WTC11 (cell line): ENCODE measurements around the gene SPRED1. TPM values are rescaled to one million over a fixed set of nuclear protein-coding genes. Genes with fewer than 3 reads are reported as not detected.

Source experiments
- ATAC-seq: fragments of 200-7000 bp; cut with Tn5 transposase; 2 replicates; pipeline ENCODE4 v1.10.0; 2021; ENCODE audit warnings: mild to moderate bottlenecking, moderate library complexity
- CTCF ChIA-PET: fragments of 300-600 bp; sonication (Branson Sonifier 250); formaldehyde crosslinking; loops from one replicate; lab custom pipeline; 2021; ENCODE audit warnings: antibody characterized with exemption; lab: Charles Lee
- POLR2A ChIA-PET: fragments of 350-600 bp; sonication (Branson Sonifier 250); formaldehyde crosslinking; loops from one replicate; lab custom pipeline; 2021; ENCODE audit warnings: antibody characterized with exemption; lab: Charles Lee
- DNase-seq: peaks from one replicate; pipeline ENCODE4 v3.0.0; 2021; ENCODE audit warnings: low spot score
- H3K27ac Mint-ChIP-seq: 2 replicates; pipeline ENCODE4 v1.8.0; 2021; ENCODE audit warnings: mixed read lengths
- H3K27me3 Mint-ChIP-seq: 2 replicates; pipeline ENCODE4 v1.8.0; 2021; ENCODE audit warnings: low read depth, mild to moderate bottlenecking, moderate library complexity, mixed read lengths
- H3K36me3 Mint-ChIP-seq: 2 replicates; pipeline ENCODE4 v1.8.0; 2021; ENCODE audit warnings: mixed read lengths
- H3K4me1 Mint-ChIP-seq: 2 replicates; pipeline ENCODE4 v1.8.0; 2022; ENCODE audit warnings: mixed read lengths
- H3K4me3 Mint-ChIP-seq: 2 replicates; pipeline ENCODE4 v1.8.0; 2021; ENCODE audit warnings: mild to moderate bottlenecking, moderate library complexity, mixed read lengths
- H3K9me3 Mint-ChIP-seq: 2 replicates; pipeline ENCODE4 v1.8.0; 2021; ENCODE audit warnings: mixed read lengths
- EMX1 ChIP-seq: fragments of 250-450 bp; sonication (Bioruptor Pico); IDR thresholded peaks from 2 replicates; pipeline ENCODE4 v1.8.0; 2021; ENCODE audit warnings: mild to moderate bottlenecking
- FOXK1 ChIP-seq: sonication (generic); formaldehyde crosslinking; IDR thresholded peaks from 2 replicates; pipeline ENCODE4 v1.8.0; 2022; ENCODE audit warnings: mild to moderate bottlenecking, moderate library complexity, missing genetic modification reagents
- IRF2 ChIP-seq: sonication (generic); formaldehyde crosslinking; IDR thresholded peaks from 2 replicates; pipeline ENCODE4 v1.8.0; 2022; ENCODE audit warnings: low read depth, missing genetic modification reagents, borderline replicate concordance
- TEAD4 ChIP-seq: sonication (generic); formaldehyde crosslinking; IDR thresholded peaks from 2 replicates; pipeline ENCODE4 v1.8.0; 2022; ENCODE audit warnings: mild to moderate bottlenecking, missing genetic modification reagents
- ZNF138 ChIP-seq: sonication (generic); formaldehyde crosslinking; conservative IDR thresholded peaks from 2 replicates; pipeline ENCODE4 v1.8.1; 2022; ENCODE audit warnings: mild to moderate bottlenecking, moderate library complexity, missing genetic modification reagents
- total RNA-seq: library from RNA; stranded (reverse); gene quantifications from 3 replicates; pipeline ENCODE4 v1.2.3, GENCODE V29; 2021
- TF ChIP-seq, protein P1 (sequence below): sonication (generic); formaldehyde crosslinking; IDR thresholded peaks from 2 replicates; pipeline ENCODE4 v1.8.1; 2023; ENCODE audit warnings: mild to moderate bottlenecking, missing genetic modification reagents, borderline replicate concordance
- TF ChIP-seq, protein P2 (sequence below): sonication (generic); formaldehyde crosslinking; conservative IDR thresholded peaks from 2 replicates; pipeline ENCODE4 v1.8.1; 2022; ENCODE audit warnings: mild to moderate bottlenecking, missing genetic modification reagents
- TF ChIP-seq, protein P3 (sequence below): fragments of 250-450 bp; sonication (Bioruptor Pico); IDR thresholded peaks from 2 replicates; pipeline ENCODE4 v1.9.0; 2021; ENCODE audit warnings: moderate library complexity, mild to moderate bottlenecking, inconsistent platforms, borderline replicate concordance
- TF ChIP-seq, protein P4 (sequence below): fragments of 250-450 bp; sonication (Bioruptor Pico); conservative IDR thresholded peaks from 2 replicates; pipeline ENCODE4 v1.9.0; 2021; ENCODE audit warnings: mild to moderate bottlenecking
- TF ChIP-seq, protein P5 (sequence below): sonication (generic); formaldehyde crosslinking; IDR thresholded peaks from 2 replicates; pipeline ENCODE4 v1.8.1; 2022; ENCODE audit warnings: low read depth, mild to moderate bottlenecking, moderate library complexity, missing genetic modification reagents, borderline replicate concordance
- TF ChIP-seq, protein P6 (sequence below): fragments of 250-450 bp; sonication (Bioruptor Pico); IDR thresholded peaks from 2 replicates; pipeline ENCODE4 v1.9.0; 2021; ENCODE audit warnings: mild to moderate bottlenecking, borderline replicate concordance

Gene SPRED1
- total RNA-seq, 1 experiment from 2014 or later, result 35.9 TPM

DNA sequence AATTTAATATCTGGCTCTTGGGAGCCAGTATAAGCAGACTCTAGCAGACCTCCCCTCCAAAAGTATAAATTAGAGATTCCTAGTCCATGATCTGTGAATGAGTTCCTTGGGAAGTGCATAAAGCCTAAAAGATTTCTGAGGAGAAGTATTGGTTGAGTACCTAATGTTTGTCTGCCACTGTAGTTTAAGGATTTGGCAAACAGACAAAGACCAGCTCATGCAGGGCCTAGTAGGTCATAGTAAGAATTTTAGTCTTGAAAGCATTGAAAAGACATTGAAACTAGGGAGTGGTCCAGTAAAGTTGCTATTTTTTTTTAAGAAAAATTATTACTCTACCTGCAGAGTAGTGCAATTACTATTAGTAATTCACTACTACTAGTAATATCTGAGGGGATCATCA, 67.5 kb downstream of the SPRED1 start (continued):
- TF ChIP-seq, protein P1, sequence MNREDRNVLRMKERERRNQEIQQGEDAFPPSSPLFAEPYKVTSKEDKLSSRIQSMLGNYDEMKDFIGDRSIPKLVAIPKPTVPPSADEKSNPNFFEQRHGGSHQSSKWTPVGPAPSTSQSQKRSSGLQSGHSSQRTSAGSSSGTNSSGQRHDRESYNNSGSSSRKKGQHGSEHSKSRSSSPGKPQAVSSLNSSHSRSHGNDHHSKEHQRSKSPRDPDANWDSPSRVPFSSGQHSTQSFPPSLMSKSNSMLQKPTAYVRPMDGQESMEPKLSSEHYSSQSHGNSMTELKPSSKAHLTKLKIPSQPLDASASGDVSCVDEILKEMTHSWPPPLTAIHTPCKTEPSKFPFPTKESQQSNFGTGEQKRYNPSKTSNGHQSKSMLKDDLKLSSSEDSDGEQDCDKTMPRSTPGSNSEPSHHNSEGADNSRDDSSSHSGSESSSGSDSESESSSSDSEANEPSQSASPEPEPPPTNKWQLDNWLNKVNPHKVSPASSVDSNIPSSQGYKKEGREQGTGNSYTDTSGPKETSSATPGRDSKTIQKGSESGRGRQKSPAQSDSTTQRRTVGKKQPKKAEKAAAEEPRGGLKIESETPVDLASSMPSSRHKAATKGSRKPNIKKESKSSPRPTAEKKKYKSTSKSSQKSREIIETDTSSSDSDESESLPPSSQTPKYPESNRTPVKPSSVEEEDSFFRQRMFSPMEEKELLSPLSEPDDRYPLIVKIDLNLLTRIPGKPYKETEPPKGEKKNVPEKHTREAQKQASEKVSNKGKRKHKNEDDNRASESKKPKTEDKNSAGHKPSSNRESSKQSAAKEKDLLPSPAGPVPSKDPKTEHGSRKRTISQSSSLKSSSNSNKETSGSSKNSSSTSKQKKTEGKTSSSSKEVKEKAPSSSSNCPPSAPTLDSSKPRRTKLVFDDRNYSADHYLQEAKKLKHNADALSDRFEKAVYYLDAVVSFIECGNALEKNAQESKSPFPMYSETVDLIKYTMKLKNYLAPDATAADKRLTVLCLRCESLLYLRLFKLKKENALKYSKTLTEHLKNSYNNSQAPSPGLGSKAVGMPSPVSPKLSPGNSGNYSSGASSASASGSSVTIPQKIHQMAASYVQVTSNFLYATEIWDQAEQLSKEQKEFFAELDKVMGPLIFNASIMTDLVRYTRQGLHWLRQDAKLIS (CRISPR knock-in tag), result no peak
- TF ChIP-seq, protein P2, sequence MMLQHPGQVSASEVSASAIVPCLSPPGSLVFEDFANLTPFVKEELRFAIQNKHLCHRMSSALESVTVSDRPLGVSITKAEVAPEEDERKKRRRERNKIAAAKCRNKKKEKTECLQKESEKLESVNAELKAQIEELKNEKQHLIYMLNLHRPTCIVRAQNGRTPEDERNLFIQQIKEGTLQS (CRISPR knock-in tag), result no peak
- TF ChIP-seq EMX1 (CRISPR knock-in tag) (no peak), ZNF138 (CRISPR knock-in tag) (no peak)

DNA sequence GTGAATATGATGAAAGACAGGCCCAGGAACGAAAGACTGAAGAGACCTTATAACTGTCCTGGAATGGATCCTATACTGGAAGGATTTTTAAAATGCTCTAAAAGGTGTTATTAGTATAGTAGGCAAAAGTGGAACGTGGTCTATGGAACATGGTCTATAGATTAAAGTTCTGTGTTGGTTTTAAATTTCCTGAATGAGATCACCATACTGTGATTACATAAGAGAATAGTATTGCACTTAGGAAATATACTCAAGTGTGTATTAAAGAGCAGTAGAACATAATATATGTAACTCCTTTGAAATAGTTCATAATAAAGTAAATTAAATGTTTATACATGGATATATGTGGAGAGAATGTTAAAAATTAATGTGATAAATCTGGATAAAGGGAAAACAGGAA, 68.2 kb downstream of the SPRED1 start:
- Mint-ChIP-seq H3K4me3 (no peak overlapping the region), H3K36me3 (peaks cover 23% of the 10 kb centered on the region), H3K4me1 (peaks cover 5% of the 10 kb centered on the region), H3K27ac (no peak overlapping the region), H3K27me3 (no peaks in the 10 kb centered on the region), H3K9me3 (no peaks in the 10 kb centered on the region)
- POLR2A ChIA-PET, result no interaction called here
- CTCF ChIA-PET, result no interaction called here
- no peak for TF ChIP-seq IRF2 (CRISPR knock-in tag)
- TF ChIP-seq, protein P3, sequence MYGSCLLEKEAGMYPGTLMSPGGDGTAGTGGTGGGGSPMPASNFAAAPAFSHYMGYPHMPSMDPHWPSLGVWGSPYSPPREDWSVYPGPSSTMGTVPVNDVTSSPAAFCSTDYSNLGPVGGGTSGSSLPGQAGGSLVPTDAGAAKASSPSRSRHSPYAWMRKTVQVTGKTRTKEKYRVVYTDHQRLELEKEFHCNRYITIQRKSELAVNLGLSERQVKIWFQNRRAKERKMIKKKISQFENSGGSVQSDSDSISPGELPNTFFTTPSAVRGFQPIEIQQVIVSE (CRISPR knock-in tag), result no peak
- TF ChIP-seq, protein P4, sequence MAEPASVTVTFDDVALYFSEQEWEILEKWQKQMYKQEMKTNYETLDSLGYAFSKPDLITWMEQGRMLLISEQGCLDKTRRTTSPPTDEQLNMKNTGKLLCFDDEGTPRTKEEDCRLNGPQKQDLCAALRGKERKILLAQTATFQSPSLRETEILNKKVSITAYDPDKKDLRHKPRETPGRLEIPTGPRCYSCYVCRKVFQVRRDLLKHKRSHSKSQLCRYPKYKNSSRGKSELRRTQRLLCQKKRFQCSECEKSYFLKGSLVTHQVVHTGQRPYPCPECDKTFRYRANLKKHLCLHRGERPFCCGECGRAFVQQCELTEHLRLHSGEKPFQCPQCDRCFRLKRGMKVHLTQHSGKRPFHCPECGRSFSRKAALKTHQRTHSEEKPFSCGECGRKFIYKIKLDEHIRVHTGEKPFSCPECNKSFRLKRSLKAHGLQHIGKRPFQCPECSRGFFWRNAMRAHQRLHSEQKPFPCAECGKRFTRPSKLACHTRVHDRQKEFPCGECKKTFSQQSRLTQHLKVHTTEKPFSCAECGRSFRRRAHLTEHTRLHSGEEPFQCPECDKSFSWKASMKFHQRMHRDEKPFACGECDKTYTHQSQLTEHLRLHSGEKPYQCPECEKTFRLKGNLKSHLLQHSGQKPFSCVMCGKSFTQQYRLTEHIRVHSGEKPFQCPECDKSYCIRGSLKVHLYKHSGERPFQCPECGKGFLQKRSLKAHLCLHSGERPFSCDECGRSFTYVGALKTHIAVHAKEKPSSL, result no peak
- DNase-seq (no peak), ATAC-seq (no peak)

DNA sequence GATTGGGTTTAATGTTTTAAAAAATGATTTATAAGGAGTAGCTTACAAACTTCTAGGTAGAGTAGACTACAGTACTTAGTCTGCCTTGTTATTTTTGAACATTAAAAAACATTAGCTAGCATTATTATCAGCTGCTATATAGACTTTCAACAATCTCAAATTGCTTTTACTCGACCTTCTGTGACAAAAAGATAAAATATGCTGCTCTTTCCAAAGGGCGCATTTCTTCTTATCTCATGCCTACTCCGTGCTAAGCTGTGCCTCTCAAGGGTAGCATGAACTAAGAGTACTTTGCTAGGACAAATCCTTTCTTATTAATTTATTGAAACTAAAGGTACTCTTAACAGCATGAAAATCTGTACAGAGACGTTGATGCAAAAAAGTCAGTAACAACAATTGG, 71.3 kb downstream of the SPRED1 start:
- CTCF ChIA-PET, result no interaction called here
- TF ChIP-seq, protein P5, sequence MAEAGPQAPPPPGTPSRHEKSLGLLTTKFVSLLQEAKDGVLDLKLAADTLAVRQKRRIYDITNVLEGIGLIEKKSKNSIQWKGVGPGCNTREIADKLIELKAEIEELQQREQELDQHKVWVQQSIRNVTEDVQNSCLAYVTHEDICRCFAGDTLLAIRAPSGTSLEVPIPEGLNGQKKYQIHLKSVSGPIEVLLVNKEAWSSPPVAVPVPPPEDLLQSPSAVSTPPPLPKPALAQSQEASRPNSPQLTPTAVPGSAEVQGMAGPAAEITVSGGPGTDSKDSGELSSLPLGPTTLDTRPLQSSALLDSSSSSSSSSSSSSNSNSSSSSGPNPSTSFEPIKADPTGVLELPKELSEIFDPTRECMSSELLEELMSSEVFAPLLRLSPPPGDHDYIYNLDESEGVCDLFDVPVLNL, result no peak
- TF ChIP-seq FOXK1 (CRISPR knock-in tag), result no peak
- TF ChIP-seq, protein P6, sequence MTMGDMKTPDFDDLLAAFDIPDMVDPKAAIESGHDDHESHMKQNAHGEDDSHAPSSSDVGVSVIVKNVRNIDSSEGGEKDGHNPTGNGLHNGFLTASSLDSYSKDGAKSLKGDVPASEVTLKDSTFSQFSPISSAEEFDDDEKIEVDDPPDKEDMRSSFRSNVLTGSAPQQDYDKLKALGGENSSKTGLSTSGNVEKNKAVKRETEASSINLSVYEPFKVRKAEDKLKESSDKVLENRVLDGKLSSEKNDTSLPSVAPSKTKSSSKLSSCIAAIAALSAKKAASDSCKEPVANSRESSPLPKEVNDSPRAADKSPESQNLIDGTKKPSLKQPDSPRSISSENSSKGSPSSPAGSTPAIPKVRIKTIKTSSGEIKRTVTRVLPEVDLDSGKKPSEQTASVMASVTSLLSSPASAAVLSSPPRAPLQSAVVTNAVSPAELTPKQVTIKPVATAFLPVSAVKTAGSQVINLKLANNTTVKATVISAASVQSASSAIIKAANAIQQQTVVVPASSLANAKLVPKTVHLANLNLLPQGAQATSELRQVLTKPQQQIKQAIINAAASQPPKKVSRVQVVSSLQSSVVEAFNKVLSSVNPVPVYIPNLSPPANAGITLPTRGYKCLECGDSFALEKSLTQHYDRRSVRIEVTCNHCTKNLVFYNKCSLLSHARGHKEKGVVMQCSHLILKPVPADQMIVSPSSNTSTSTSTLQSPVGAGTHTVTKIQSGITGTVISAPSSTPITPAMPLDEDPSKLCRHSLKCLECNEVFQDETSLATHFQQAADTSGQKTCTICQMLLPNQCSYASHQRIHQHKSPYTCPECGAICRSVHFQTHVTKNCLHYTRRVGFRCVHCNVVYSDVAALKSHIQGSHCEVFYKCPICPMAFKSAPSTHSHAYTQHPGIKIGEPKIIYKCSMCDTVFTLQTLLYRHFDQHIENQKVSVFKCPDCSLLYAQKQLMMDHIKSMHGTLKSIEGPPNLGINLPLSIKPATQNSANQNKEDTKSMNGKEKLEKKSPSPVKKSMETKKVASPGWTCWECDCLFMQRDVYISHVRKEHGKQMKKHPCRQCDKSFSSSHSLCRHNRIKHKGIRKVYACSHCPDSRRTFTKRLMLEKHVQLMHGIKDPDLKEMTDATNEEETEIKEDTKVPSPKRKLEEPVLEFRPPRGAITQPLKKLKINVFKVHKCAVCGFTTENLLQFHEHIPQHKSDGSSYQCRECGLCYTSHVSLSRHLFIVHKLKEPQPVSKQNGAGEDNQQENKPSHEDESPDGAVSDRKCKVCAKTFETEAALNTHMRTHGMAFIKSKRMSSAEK (CRISPR knock-in tag), result no peak
- no peak for TF ChIP-seq TEAD4 (CRISPR knock-in tag)
- TF ChIP-seq, all 79 proteins: peak for 0
- H3K4me1 Mint-ChIP-seq, result peaks cover 13% of the 10 kb centered on the region
- no peak for DNase-seq
- peaks cover 43% of the 10 kb centered on the region for H3K36me3 Mint-ChIP-seq
- no peaks in the 10 kb centered on the region for H3K27me3 Mint-ChIP-seq
- POLR2A ChIA-PET, result interaction anchor here (1.1 kb wide), 1 partner anchor 72 kb away, joined by 3 read pairs; the partner anchor contains the start of gene SPRED1
- no peak overlapping the region for H3K4me3 Mint-ChIP-seq
- H3K9me3 Mint-ChIP-seq, result no peaks in the 10 kb centered on the region
- no peak overlapping the region for H3K27ac Mint-ChIP-seq
- ATAC-seq, result no peak
